BJ (cell line): ENCODE data around the gene CBX2. TPM values are rescaled to one million over a fixed set of nuclear protein-coding genes. Genes with fewer than 3 reads are reported as not detected.
A peak's percentile ranks its signal among the peaks of the same experiment; 100 is the strongest.

Experiments used
- CTCF ChIA-PET: fragments of 350-600 bp; formaldehyde crosslinking; extraction: SDS; loops from one replicate; lab custom pipeline; 2021; ENCODE audit warnings: antibody characterized with exemption, inconsistent platforms; lab: Yijun Ruan, JAX
- POLR2A ChIA-PET: fragments of 300-600 bp; sonication (Branson Sonifier 250); formaldehyde crosslinking; extraction: SDS; loops from one replicate; lab custom pipeline; 2021; ENCODE audit warnings: antibody characterized with exemption; lab: Charles Lee
- DNase-seq: peaks from one replicate; pipeline ENCODE4 v3.0.0-alpha.2; 2011; ENCODE audit warnings: low read depth
- H3K27me3 ChIP-seq: 2 replicates; pipeline ENCODE4 v1.6.0; 2011; ENCODE audit warnings: low read length; ENCODE audit not compliant: control insufficient read depth, insufficient read depth
- H3K36me3 ChIP-seq: 2 replicates; pipeline ENCODE4 v1.5.1; 2011; ENCODE audit warnings: low read length; ENCODE audit not compliant: control insufficient read depth, insufficient read depth
- H3K4me3 ChIP-seq: 2 replicates; pipeline ENCODE4 v1.5.1; 2011; ENCODE audit warnings: low read depth, mild to moderate bottlenecking, control low read depth, low read length
- CTCF ChIP-seq: IDR thresholded peaks from 2 replicates; pipeline ENCODE4 v1.5.1; 2011; ENCODE audit warnings: low read depth, mild to moderate bottlenecking, control low read depth, inconsistent platforms, low read length, moderate library complexity; ENCODE audit not compliant: insufficient read depth
- polyA plus RNA-seq: library from polyadenylated mRNA; depleted of rRNA; stranded (reverse); fragments of >200 nt; gene quantifications from 2 replicates; pipeline ENCODE4 v1.2.3, GENCODE V29; 2011

Gene CBX2
- polyA plus RNA-seq, 1 experiment: 1.5 TPM

DNA sequence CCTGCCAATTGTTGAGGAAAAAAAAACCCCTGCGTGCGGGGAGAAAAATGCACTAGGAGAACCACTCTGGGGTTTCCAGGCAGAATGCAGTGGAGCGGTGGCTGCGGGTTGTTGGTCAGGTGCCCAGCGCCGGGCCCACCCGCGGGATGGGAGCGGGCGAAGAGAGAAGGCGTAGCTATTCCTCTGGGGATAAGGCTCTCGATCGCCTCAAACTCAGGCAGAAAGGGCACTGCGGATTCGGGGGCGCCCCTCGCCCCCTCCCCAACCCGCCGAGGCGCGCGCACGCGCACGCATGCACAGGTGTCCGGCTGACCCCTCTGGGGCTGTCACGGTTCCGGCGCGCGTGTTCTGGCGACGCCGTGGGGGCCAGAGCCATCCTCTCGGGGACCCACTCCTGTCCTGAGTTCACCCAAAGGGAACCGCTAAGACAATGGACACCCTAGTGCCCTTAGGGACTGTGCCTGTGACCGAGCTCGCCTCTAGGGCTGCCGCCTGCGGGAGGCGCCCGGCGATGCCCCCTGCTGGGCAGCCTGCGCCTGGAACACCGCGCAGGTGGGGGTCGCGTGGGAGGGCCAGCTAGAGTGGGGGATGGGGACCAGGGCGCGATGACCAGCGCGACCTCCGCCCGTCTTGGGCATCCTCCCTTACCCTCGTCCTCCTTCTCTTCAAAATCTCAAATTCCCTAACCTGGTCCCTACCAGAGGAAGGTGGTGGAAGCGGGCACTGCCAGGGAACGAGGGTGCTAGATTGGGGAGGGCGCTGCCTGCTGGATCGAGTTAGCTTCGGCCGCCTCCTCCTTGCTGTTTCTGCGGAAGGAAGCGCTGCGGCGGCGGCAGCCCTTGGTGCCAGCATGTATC lies 33.3 kb downstream of the CBX2 start:
- Histone ChIP-seq H3K36me3 (no peaks in the 10 kb centered on the region), H3K27me3 (peaks cover 72% of the 10 kb centered on the region), H3K4me3 (no peak overlapping the region)
- peak; percentile 54 for TF ChIP-seq CTCF
- DNase-seq: no peak
- ChIA-PET CTCF (interaction anchor here (0.7 to 3.1 kb wide), 16 partner anchors 10 to 182 kb away, joined by 3 to 26 read pairs (median 4); partner anchors contain the start of genes CBX4 and CBX8), POLR2A (interaction anchor here (0.5 kb wide), 1 partner anchor 26 kb away, joined by 3 read pairs; no protein-coding TSS in a partner anchor)

- Histone ChIP-seq H3K36me3 (no peaks in the 10 kb centered on the region), H3K4me3 (no peak overlapping the region), H3K27me3 (peaks cover 71% of the 10 kb centered on the region)
- DNase-seq: no peak
- ChIA-PET POLR2A (no interaction called here), CTCF (interaction anchor here (0.9 to 3.1 kb wide), 15 partner anchors 9 to 181 kb away, joined by 3 to 26 read pairs (median 5); partner anchors contain the start of genes CBX4 and CBX8)
- TF ChIP-seq CTCF: no peak
Measured at GRCh38 chr17:79811868-79812352, 34.0 kb downstream of the CBX2 start.

GRCh38 chr17:79812353-79813258 lies 34.7 kb downstream of the CBX2 start:
- Histone ChIP-seq H3K36me3 (no peaks in the 10 kb centered on the region), H3K27me3 (peaks cover 69% of the 10 kb centered on the region), H3K4me3 (no peak overlapping the region)
- POLR2A ChIA-PET: no interaction called here
- DNase-seq: no peak
- CTCF ChIA-PET: interaction anchor here (0.6 to 3.1 kb wide), 13 partner anchors 9 to 180 kb away, joined by 3 to 26 read pairs (median 5); partner anchors contain the start of genes CBX4 and CBX8
- no peak for TF ChIP-seq CTCF

DNA sequence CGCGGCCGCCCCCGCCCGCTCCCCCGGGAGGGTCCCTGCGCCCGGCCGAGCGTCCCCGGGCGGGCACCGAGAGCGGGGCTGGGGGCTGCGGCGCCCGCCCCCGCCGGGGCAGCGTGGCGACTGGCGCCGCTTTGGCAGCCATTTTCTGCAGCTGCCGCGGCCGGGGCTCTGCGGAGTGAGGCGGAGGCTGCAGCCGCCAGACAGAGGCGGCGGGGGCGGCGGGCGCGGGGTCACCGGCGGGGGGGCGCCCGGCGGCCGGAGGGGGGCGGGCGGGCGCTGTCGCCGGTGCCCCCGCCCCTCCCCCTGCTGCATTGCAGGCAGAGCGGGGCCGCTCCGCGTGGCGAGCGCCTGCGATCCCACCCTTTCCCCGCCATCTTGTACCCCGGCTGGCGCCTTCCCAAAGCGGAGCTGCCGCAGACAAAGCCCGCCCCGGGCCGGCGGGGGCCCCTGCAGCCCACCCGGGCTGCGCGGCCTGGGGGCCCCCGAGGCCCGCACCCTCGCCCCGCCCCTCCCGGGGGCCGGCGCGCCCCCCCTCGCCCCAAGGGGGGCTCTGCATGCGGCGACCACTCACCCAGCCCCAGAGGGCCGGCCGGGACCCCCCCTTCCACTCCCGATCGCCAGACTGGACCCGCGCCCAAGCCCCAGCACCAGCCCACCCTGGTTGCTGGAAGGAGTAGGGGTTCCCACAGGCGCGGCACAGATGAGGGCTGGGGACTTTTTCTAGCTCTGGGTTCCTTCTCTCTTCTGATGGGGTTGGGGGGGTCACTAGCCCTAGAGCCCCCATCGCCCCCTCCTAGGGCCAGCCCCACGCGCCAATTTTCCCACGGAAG lies 35.6 kb downstream of the CBX2 start:
- DNase-seq: no peak
- Histone ChIP-seq H3K4me3 (peak overlapping the region; percentile 20), H3K36me3 (no peaks in the 10 kb centered on the region), H3K27me3 (peaks cover 68% of the 10 kb centered on the region)
- CTCF ChIA-PET: interaction anchor here (1.2 to 3.1 kb wide), 4 partner anchors 11 to 68 kb away, joined by 4 to 26 read pairs (median 11); partner anchors contain the start of gene CBX4
- TF ChIP-seq CTCF: no peak
- POLR2A ChIA-PET: no interaction called here
